SK-N-SH (cell line): ENCODE data around the gene PRDM7. TPM values are rescaled to one million over a fixed set of nuclear protein-coding genes. Genes with fewer than 3 reads are reported as not detected.

ENCODE experiments used
- CTCF ChIA-PET: fragments of 300-600, 350-600 bp; formaldehyde crosslinking; extraction: SDS; loops from one replicate; lab custom pipeline; 2021; lab: Yijun Ruan, JAX
- POLR2A ChIA-PET: fragments of 350-600 bp; sonication (Branson Sonifier 250); formaldehyde crosslinking; extraction: SDS; loops from one replicate; lab custom pipeline; 2020; ENCODE audit warnings: antibody characterized with exemption, inconsistent platforms; lab: Yijun Ruan, JAX
- DNase-seq: peaks from one replicate; pipeline ENCODE4 v3.0.0; 2012
- H2AFZ ChIP-seq: fragments of 200-600 bp; sonication (generic); 2 replicates; pipeline ENCODE4 v1.8.1; 2016; ENCODE audit warnings: antibody characterized with exemption, mild to moderate bottlenecking, low read depth
- H3F3A ChIP-seq: fragments of 200-600 bp; sonication (generic); replicated peaks from 2 replicates; pipeline ENCODE3; 2016; ENCODE audit warnings: antibody characterized with exemption, mild to moderate bottlenecking; ENCODE audit not compliant: insufficient read depth
- H3K27ac ChIP-seq, 2 experiments: fragments of 200-500 bp in 1 of 2; fragments of 200-600 bp in 1 of 2; sonication (Bioruptor generic) in 1 of 2; sonication (generic), shearing (Covaris generic) in 1 of 2; 2 replicates each; pipeline versions ENCODE4 v1.5.1 to v1.6.1; 2014 to 2016; ENCODE audit warnings: low read depth in 2 of 2, inconsistent platforms in 1 of 2, low read length in 1 of 2, mild to moderate bottlenecking in 1 of 2, mixed read lengths in 1 of 2
- H3K27me3 ChIP-seq: fragments of 200-600 bp; sonication (generic), shearing (Covaris generic); 2 replicates; pipeline ENCODE4 v1.6.1; 2016; ENCODE audit warnings: mixed run types; ENCODE audit not compliant: insufficient read depth
- H3K36me3 ChIP-seq, 2 experiments: fragments of 200-500 bp in 1 of 2; fragments of 200-600 bp in 1 of 2; sonication (Bioruptor generic) in 1 of 2; sonication (generic) in 1 of 2; replicated peaks in 1 of 2; 2 replicates each; pipeline versions ENCODE3 to v1.5.1; 2014 to 2016; ENCODE audit warnings: low read length in 1 of 2, mild to moderate bottlenecking in 1 of 2; ENCODE audit not compliant: insufficient read depth in 2 of 2, control insufficient read depth in 1 of 2
- H3K4me1 ChIP-seq, 2 experiments: fragments of 200-500 bp in 1 of 2; fragments of 200-600 bp in 1 of 2; sonication (Bioruptor generic) in 1 of 2; sonication (generic), shearing (Covaris generic) in 1 of 2; 2 replicates each; pipeline versions ENCODE4 v1.5.1 to v1.6.1; 2014 to 2016; ENCODE audit warnings: low read depth in 1 of 2, low read length in 1 of 2, mixed run types in 1 of 2; ENCODE audit not compliant: insufficient read depth in 2 of 2, control insufficient read depth in 1 of 2
- H3K4me2 ChIP-seq: fragments of 200-600 bp; sonication (generic), shearing (Covaris generic); 2 replicates; pipeline ENCODE4 v1.6.1; 2017; ENCODE audit warnings: mixed run types
- H3K4me3 ChIP-seq, 2 experiments: fragments of 200-500 bp in 1 of 2; fragments of 200-600 bp in 1 of 2; sonication (Bioruptor generic) in 1 of 2; sonication (generic), shearing (Covaris generic) in 1 of 2; 2 replicates each; pipeline versions ENCODE4 v1.5.1 to v1.8.1; 2014 to 2016; ENCODE audit warnings: low read depth in 2 of 2, inconsistent platforms in 1 of 2, low read length in 1 of 2, mild to moderate bottlenecking in 1 of 2, mixed read lengths in 1 of 2, moderate library complexity in 1 of 2
- H3K79me2 ChIP-seq: fragments of 200-600 bp; sonication (generic); 2 replicates; pipeline ENCODE4 v1.8.1; 2017; ENCODE audit warnings: mild to moderate bottlenecking; ENCODE audit not compliant: insufficient read depth
- H3K9ac ChIP-seq: fragments of 200-600 bp; sonication (generic); 2 replicates; pipeline ENCODE4 v1.6.1; 2017; ENCODE audit warnings: mixed run types
- H3K9me2 ChIP-seq: fragments of 200-600 bp; sonication (generic); 2 replicates; pipeline ENCODE4 v1.6.1; 2017; ENCODE audit warnings: mixed run types
- H3K9me3 ChIP-seq: fragments of 200-600 bp; sonication (generic); 2 replicates; pipeline ENCODE4 v1.6.1; 2017; ENCODE audit warnings: mixed run types, mild to moderate bottlenecking, moderate library complexity
- H4K20me1 ChIP-seq: fragments of 200-600 bp; sonication (generic); 2 replicates; pipeline ENCODE4 v1.6.1; 2017; ENCODE audit warnings: mild to moderate bottlenecking, mixed run types; ENCODE audit not compliant: insufficient read depth
- CHD2 ChIP-seq: fragments of 150-350 bp; IDR thresholded peaks from 2 replicates; pipeline ENCODE4 v1.6.1; 2018; ENCODE audit warnings: low read length; ENCODE audit not compliant: partially characterized antibody
- FOXJ3 ChIP-seq: sonication (generic); formaldehyde crosslinking; IDR thresholded peaks from 2 replicates; pipeline ENCODE4 v1.5.1; 2020; ENCODE audit warnings: mild to moderate bottlenecking, missing genetic modification reagents
- GATA2 ChIP-seq: sonication (generic); formaldehyde crosslinking; IDR thresholded peaks from 2 replicates; pipeline ENCODE4 v1.5.0; 2020; ENCODE audit warnings: mild to moderate bottlenecking, missing genetic modification reagents
- MEF2A ChIP-seq: IDR thresholded peaks from 2 replicates; pipeline ENCODE4 v1.4.0; 2012; ENCODE audit warnings: low read depth, borderline replicate concordance
- NRF1 ChIP-seq: IDR thresholded peaks from 2 replicates; pipeline ENCODE4 v1.6.1; 2012; ENCODE audit warnings: low read depth, mild to moderate bottlenecking, low read length
- RAD21 ChIP-seq: IDR thresholded peaks from 2 replicates; pipeline ENCODE4 v1.6.1; 2012; ENCODE audit warnings: mild to moderate bottlenecking, low read length
- SIN3A ChIP-seq: IDR thresholded peaks from 2 replicates; pipeline ENCODE4 v1.6.1; 2012; ENCODE audit warnings: low read depth, mild to moderate bottlenecking, low read length, moderate library complexity, borderline replicate concordance
- TCF12 ChIP-seq: IDR thresholded peaks from 2 replicates; pipeline ENCODE4 v1.4.0; 2012
- USF2 ChIP-seq: fragments of 150-350 bp; IDR thresholded peaks from 2 replicates; pipeline ENCODE4 v1.6.1; 2017; ENCODE audit warnings: antibody characterized with exemption, low read length, low read depth, borderline replicate concordance
- YY1 ChIP-seq: IDR thresholded peaks from 2 replicates; pipeline ENCODE4 v1.4.0; 2012; ENCODE audit warnings: low read depth, mild to moderate bottlenecking
- ZBTB33 ChIP-seq: IDR thresholded peaks from 2 replicates; pipeline ENCODE4 v1.4.0; 2012; ENCODE audit warnings: low read depth, borderline replicate concordance
- WGBS: methylation state at CpG from one replicate; pipeline ENCODE4 v1.1.6; 2017; ENCODE audit warnings: low lambda C conversion rate; 5-methylcytosine and 5-hydroxymethylcytosine counted together
- polyA plus RNA-seq, 3 experiments: library from polyadenylated mRNA; depleted of rRNA; stranded (reverse); fragments of >200 nt; gene quantifications; 2 replicates each; pipeline ENCODE4 v1.2.3, GENCODE V29; 2012
- TF ChIP-seq, protein P1 (sequence below): IDR thresholded peaks from 2 replicates; pipeline ENCODE4 v1.6.1; 2012; ENCODE audit warnings: mild to moderate bottlenecking, low read depth, low read length, moderate library complexity

PRDM7 gene
- polyA plus RNA-seq, 1 of the 3 experiments (the other 2 are of a cell fraction): not detected

- Histone ChIP-seq H3K9me3 (peaks cover under 1% of the 10 kb centered on the region; the same call in 1 of the 2 replicates), H3K4me2 (no peak overlapping the region), H3K27ac (no peak overlapping the region), H3K79me2 (no peaks in the 10 kb centered on the region), H3K27me3 (no peaks in the 10 kb centered on the region), H3K9me2 (no peaks in the 10 kb centered on the region), H3K36me3 (no peaks in the 10 kb centered on the region), H3K4me1 (peaks cover 12 to 17% of the 10 kb centered on the region in 2 experiments; a peak in 3 of 4 replicates), H3K9ac (no peak overlapping the region), H4K20me1 (no peaks in the 10 kb centered on the region), H2AFZ (no peak overlapping the region), H3F3A (peaks cover 5% of the 10 kb centered on the region), H3K4me3 (no peak overlapping the region)
- ChIA-PET CTCF (no interaction called here), POLR2A (no interaction called here)
- 90% methylated on average over 18 of the region's 19 CpGs for WGBS
- DNase-seq: no peak
- TF ChIP-seq, protein P1, sequence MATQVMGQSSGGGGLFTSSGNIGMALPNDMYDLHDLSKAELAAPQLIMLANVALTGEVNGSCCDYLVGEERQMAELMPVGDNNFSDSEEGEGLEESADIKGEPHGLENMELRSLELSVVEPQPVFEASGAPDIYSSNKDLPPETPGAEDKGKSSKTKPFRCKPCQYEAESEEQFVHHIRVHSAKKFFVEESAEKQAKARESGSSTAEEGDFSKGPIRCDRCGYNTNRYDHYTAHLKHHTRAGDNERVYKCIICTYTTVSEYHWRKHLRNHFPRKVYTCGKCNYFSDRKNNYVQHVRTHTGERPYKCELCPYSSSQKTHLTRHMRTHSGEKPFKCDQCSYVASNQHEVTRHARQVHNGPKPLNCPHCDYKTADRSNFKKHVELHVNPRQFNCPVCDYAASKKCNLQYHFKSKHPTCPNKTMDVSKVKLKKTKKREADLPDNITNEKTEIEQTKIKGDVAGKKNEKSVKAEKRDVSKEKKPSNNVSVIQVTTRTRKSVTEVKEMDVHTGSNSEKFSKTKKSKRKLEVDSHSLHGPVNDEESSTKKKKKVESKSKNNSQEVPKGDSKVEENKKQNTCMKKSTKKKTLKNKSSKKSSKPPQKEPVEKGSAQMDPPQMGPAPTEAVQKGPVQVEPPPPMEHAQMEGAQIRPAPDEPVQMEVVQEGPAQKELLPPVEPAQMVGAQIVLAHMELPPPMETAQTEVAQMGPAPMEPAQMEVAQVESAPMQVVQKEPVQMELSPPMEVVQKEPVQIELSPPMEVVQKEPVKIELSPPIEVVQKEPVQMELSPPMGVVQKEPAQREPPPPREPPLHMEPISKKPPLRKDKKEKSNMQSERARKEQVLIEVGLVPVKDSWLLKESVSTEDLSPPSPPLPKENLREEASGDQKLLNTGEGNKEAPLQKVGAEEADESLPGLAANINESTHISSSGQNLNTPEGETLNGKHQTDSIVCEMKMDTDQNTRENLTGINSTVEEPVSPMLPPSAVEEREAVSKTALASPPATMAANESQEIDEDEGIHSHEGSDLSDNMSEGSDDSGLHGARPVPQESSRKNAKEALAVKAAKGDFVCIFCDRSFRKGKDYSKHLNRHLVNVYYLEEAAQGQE: no peak
- TF ChIP-seq MEF2A (no peak), FOXJ3 (CRISPR knock-in tag) (no peak), SIN3A (no peak), CHD2 (no peak), TCF12 (no peak), GATA2 (CRISPR knock-in tag) (no peak), NRF1 (no peak), ZBTB33 (no peak), RAD21 (no peak), YY1 (no peak), USF2 (no peak)
Measured at GRCh38 chr16:90048737-90049330, 28.3 kb downstream of the PRDM7 start.
